GM21737 (cell line): ENCODE results near the gene PRKCH.

Experiments used
- ATAC-seq: cut with Tn5 transposase; IDR thresholded peaks from one replicate; pipeline ENCODE4 v1.9.1; 2021; ENCODE audit warnings: mild to moderate bottlenecking, moderate library complexity; ENCODE audit not compliant: unreplicated experiment

The PRKCH gene

GRCh38 chr14:61335049-61335448 is 13.7 kb downstream of the PRKCH start:
- ATAC-seq: no peak

DNA sequence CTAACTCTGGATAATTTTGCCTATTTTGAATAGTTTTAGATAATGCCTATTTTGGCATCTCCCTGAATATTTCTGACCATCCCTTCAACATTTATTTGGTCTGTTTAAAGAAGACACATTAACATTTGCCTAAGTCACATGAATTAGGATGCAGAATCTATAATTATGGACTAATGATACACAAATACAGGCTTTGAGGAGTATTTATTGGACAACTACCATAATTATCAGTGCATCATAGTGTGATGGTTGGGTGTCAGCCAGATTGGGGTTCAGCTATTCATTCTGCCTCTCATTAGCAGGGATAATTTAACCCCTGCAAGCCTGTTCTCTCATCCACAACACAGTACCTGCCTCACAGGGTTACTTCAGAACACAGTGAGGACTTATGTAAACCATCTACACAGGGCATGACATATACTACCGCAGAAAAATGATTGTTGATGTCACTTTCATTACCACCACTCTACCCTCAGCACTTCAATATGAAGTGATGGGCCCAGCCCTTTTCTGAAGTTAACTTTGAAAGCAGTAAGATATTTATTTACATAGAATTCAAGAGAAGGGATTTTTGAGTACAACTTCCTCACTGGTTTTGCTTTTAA is 14.4 kb downstream of the PRKCH start:
- no peak for ATAC-seq

DNA sequence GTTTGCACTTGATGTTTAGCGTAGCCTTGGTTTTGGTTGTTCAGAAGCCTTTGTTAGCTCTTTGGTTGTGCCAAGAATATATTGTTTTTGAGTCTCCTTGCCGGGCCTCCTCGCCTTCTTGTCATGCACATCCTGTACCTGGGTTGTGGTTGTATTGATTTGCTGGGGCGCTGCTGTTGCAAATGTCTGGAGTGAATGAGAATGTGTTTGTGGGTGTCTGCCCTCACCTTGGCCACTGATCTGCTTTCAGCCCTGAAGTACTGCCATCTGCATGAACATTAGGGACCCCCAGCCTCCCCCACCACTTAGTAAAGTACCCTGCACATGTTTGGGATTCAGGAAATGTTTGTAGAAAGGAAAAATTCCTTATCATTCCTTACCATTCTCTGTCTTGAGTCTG is 16.5 kb downstream of the PRKCH start:
- no peak for ATAC-seq

- no peak for ATAC-seq
These were observed 17.1 kb downstream of the PRKCH start for GRCh38 chr14:61338457-61338856.

- ATAC-seq: no peak
These were observed 20.2 kb downstream of the PRKCH start for GRCh38 chr14:61341275-61342206.

- no peak for ATAC-seq
These were observed 21.1 kb downstream of the PRKCH start for GRCh38 chr14:61342486-61342885.

DNA sequence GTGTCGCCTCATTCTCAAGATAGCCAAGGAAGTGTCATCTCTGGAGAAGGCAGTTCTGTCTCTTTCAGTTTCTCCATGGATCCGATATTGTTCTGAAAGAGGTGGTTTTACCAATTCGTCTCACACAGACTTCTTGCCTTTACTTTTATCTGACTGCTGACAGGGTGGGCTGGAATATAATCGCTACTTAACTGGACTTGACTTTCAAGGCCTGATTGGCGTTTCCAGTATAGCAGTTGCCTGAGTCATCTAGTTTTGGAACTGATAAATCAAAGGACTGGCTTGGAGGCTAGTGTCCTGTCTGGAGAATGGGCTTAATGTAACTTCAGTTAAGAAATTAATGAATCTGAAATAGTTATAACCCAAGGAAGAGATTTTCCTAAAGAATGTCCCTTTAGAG is 21.6 kb downstream of the PRKCH start:
- no peak for ATAC-seq

- ATAC-seq: no peak
These were observed 22.1 kb downstream of the PRKCH start for GRCh38 chr14:61343471-61343870.

GRCh38 chr14:61343991-61344405 is 22.6 kb downstream of the PRKCH start:
- no peak for ATAC-seq

GRCh38 chr14:61344437-61345150 is 23.2 kb downstream of the PRKCH start:
- ATAC-seq: no peak

GRCh38 chr14:61345151-61345482 is 23.7 kb downstream of the PRKCH start:
- ATAC-seq: no peak

DNA sequence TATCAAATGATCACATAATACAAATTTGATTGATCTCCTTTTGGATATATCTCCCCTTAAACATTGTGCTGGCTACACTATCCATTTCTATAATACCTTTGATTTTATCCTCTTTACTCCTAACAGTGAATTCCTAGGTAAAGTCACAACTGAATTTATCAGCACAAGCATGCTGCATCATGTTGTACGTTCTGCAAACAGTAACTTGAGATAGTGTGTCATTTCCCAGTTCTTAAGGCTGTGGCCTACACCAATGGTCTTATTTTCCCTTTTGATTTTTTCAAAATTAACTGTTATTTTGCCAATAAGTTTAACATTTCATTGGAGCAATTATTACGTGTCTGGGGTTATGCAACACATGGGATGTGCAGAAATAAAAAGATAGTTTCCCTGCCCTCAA is 24.8 kb downstream of the PRKCH start:
- no peak for ATAC-seq

DNA sequence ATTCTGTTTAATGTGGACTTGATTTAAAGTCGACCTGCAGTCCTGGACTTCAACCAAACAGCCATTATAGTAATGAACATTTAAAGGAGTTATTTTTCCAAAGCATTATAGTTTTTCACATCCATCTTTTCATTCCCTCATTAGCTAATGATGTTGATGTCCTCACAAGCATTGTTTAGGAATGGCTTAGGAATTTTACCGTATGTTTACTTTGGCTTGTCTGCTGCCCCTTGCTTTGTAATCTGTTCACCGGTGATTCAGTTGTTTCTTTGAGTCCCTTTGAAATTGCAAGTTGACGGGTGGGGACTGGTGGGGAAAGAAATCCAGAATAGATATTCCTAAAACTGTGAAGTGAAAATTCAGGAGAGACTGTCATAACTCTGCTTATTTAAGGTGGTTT is 25.4 kb downstream of the PRKCH start:
- ATAC-seq: no peak

DNA sequence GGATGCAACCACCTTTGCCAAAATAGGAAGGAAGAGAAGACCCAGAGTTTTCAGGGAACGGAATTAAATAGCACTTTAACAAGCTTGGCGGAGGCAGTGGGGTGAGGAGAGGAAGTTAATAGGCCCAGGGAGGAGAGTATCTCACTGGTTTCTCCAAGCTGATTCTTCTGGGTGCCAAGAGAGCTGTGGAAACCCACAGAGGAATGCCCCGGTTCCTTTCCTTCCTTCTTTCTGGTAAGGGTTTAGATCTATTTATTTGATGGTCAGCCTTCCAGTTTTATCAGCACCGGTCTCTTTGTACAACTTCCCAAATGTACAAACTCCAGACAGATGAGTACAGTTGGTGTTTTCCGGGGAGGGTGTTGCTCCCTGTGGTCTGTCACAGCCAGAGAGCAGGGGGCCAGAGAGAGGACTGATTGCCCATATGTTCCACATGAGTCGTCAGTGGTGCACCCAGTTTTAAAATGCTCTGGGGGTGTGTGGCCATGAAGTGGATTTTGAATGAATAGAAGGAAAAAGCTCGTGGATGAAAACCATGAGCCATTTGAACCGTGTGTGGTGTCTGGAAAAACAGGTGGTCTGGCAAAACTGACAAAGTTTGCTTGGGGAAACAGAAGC is 26.6 kb downstream of the PRKCH start:
- no peak for ATAC-seq

DNA sequence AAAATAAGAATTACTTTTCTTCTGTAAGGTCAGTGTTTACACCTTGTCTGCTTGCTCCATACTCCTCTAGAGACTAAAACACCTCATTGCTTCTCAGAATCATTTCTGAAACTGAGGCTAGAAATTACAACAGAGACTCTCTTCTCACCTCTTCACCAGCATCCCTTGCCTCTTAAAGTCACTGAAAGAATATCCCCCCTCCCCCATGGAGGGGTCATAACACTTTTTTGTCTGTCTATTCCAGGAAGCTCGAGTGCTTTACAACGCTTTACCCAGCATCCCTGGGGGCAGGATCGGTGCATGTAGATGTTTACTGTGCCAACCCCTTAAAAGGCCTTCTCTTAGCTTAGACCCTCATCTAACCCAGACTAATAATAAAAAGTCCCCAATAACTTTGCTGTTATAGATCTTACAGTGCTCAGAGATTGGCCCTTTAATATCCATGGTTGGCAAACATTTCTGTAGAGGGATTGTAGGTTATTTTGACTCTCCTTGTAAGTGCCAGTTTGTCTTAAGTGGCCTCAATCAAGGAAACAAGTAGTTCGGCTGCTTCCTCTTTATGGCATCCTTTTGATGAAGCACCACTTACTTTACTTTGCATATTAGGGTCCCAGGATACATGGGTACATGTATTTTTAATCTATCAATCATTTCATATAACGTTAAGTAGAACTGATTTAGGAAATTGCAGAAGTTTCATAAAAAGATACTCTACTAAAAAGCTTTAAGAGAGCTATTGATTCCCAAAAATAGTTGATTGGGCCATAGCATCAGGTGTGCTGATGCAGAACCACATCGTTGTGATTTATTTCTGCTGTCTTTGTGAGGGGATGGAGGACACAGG is 29.3 kb downstream of the PRKCH start:
- no peak for ATAC-seq

DNA sequence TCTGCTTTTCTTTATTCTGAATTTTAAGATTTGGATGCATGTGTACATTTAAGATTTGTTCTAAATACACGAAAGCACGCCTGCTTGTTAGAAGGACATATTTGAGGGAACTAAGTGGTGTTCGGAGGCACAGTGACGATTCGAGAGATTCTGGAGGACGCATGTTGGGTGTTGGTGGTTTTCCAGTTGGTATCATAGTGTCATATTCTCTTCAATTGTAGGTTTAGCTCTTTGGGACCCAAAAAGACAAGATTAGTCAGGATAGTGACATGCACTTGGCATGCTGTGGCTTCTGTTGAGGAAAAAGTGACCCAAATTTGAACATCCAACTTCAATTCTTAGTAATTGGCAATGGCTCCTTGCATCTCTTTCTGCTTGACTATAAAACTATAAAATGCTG is 30.1 kb downstream of the PRKCH start:
- no peak for ATAC-seq

DNA sequence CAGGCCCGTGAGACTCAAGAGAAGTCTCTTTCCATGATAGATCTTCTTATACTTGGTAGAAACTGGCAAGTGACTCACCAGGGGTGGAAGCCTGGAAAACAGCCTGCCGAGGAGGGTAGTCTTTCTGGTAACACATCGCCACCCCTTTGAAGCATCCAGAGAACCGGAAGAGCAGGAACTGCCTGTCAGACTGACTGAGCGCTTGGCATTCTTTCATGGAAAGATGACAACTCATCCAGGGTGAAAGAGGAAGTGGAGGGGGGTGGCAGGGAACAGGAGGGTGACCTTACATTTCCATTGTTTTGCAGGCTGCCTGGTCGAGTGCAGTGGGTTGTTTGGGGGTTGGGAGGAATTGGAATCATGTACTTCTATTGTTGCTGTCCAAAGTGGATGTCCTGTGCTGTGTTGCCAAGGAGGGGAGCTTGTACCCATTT is 34.5 kb downstream of the PRKCH start:
- no peak for ATAC-seq

DNA sequence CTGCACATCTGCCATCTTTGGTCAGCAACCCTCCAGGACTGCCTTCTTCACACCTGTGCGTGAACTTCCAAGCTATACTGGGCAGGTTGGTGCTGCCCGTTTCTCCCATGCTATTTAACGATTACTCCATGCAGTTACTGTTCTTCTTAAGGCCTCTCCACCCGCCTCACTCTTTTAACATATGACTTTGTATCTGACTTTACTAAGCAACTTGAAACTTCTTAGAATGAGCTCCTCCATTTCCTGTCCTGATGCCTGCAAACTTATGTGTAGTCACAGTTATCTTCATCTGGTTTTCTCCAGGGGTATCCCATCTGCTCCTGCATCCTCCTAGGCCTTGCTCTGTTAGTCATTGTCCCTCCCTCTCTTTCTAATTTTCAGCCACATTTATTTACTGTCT is 35.7 kb downstream of the PRKCH start:
- no peak for ATAC-seq

DNA sequence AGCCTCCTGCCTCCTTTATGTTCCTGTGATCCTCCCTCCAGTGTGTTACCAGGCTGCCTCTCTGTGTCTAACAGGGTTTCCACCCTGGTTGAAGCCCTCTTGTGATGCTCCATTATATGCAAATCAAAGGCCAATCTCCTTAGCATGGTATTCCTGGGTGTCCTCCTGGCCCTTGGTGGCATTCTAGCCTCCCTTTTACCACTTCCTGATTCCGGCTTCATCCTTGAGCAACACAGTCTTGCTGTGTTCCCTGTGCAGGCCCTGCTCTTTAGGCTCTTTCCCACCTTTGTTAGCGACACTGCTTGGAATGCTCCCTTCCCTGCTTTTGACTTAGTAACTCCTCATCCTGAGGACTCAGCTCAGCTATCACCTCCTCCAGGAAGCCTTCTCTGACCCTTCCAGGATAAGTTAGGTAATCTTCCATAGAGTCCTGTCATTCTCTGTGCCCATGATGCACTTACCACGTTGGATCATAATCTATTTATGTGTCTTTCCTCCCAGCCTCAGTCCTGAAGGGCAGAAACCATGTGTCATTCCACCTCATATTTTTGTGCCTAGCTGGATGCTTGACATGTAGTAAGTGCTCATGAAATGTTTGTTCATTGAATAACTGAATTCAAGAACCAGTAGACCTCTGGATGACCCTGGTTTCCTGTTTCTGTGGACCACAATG is 37.3 kb downstream of the PRKCH start:
- ATAC-seq: no peak
